Left lobe of liver (tissue), 2 donors: ENCODE measurements around the gene TSSK2. TPM values are rescaled to one million over a fixed set of nuclear protein-coding genes. Genes with fewer than 3 reads are reported as not detected.
"Not testable (repeated sequence)": the region's sequence is repeated elsewhere in the genome, so short reads cannot be mapped to it uniquely, and the experiment has no call there.

Source experiments
- ATAC-seq: fragments of 200-7000 bp; cut with Tn5 transposase; one replicate; pipeline ENCODE4 v1.9.1; 2020; ENCODE audit warnings: mild to moderate bottlenecking, moderate library complexity
- DNase-seq: peaks from one replicate; pipeline ENCODE4 v3.0.0-alpha.2; 2020; ENCODE audit warnings: low spot score
- total RNA-seq: library from RNA; stranded (reverse); gene quantifications from one replicate; pipeline ENCODE4 v1.2.1, GENCODE V29; 2021
- donor health status: DM: no; HTN: no; CAD: no; lungs with moderate emphysema.
- donor health status: DM: no; HTN: yes; CAD: no.

The TSSK2 gene
- total RNA-seq, 1 donor from 2014 or later, result not detected

DNA sequence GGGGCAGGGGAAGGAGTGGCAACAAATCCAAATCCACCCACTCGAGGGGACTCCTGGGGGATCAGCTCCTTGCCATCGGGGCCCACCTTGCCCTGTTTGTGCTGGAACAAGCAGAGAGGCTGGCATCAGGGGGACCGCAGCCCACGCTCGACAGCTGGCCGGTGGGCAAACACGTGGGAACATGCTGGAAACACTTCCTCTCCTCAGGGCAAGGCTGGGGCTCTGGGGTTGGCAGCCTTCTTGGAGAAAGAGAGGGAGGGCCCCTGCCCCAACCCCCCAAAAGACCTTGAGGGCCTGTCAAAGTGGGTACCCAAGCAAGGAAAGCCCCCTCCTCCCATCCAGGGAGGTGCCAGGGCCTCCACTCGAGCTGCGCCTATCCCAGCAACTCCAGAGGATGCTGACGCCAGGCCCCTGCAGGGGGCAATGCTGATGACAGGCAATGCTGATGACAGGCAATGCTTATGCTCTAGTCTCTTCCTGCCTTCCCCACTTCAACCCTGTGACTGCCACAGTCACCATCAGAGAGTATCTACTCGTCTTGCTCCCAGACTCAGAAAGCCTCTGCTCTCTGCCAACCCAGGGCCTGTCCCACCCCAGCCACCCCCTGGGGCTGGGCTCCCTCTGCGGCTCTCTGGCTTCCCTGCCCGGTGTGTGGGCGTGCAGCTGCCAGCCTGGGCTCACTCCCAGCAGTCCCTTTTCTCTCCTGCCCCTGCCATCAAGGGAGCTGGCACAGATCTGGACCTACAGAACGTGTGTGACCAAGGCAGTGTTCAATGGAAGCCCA lies 7.3 kb downstream of the TSSK2 start:
- ATAC-seq (no peak), DNase-seq (no peak)

DNA sequence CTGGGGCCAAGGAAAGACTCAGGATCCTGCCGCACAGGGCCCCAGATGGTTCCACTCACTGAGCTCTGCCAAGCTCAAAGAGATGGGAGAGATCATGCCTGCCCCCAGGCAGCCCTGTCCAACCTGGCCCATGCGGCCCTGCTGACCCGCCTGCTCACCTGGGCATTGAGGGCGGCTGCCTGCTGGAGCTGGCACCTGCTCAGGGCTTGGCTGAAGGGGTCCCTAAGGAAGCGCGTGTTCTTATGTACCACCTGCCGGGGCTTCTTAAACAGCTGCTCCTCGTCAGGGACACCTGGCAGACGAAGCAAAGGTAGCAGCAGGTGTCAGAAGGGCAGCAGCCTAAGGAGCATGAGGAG lies 7.9 kb downstream of the TSSK2 start:
- no peak for DNase-seq

DNA sequence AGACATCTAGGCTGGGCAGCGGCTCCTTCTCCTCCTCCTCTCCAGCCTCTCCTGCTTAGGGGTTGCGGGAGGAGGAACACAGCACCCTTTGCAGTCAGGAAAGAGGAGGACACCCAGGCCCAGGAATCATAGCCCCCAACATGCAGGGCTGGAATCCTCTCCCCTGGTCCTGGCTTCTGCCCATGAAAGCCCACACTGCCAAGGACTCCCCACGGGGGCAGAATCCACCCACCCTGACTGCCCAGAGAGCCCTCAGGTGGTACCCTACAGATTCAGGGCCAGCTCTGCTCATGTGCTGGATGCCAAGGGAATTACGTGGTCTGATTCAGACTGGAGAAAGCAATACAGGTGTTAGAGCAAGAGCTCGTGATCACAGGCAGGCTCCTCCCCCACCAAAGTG lies 8.9 kb downstream of the TSSK2 start:
- no peak for ATAC-seq
- no peak for DNase-seq

More for the DNA sequence above, 7.9 kb downstream of the TSSK2 start:
- ATAC-seq, result no peak

DNA sequence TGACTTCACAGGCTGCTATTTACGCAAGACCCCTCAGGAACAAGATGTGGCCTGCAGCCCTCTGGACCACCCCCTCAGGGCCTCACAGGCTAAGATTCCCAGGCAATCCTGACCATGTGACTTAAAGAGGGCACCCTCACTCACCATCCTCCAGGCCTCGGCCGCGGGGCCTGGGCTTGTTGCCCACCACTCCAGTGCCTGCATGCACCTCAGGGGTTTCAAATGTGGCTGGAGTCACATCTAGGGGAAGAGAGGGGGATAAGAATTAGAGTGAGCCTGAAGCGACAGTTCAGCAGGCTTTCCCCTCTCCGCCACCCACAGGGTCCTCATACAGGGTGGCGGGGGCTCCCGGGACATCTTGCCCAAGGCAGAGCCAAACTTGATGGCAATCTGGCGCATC lies 11.3 kb downstream of the TSSK2 start:
- ATAC-seq (no peak), DNase-seq (no peak)

DNA sequence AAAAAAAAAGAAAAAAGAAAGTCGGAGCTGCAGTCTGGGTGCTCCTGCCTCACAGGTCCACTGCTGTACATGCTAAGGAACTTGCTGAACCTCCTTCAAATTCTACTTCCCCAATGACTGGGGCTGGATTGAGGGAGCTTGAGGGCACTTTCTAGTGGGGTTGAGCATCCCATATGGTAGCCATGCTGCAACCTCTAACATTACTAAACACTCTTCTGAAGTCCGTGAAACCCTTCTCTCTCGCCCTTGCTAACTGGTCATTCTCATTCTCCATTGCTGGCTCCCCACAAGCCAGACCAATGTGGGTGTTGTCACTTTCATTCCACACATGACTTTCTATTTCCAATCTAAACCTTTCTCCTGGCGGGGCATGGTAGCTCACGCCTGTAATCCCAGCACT lies 12.1 kb downstream of the TSSK2 start:
- ATAC-seq (no peak), DNase-seq (no peak)

DNA sequence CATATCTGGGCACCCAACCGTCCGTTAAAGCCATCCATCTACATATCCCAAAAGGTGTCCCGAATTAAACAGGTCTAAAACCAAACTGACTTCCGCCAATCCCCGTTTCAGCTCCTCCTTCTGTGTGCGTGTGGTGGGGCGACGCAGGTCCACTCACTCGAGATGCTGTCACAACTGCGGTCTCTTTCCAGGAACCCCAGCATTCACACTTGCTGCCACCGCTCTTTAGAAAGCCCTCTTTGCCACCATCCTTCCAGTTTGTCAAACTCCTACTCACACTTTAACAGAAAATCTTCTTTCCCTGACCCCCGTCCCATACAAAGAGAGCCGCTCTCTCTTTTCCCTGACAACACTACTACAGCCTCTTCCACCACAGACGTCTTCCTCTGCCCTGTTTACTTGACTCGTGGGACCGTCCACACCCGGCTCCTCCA lies 12.9 kb downstream of the TSSK2 start:
- ATAC-seq (no peak), DNase-seq (no peak)

DNA sequence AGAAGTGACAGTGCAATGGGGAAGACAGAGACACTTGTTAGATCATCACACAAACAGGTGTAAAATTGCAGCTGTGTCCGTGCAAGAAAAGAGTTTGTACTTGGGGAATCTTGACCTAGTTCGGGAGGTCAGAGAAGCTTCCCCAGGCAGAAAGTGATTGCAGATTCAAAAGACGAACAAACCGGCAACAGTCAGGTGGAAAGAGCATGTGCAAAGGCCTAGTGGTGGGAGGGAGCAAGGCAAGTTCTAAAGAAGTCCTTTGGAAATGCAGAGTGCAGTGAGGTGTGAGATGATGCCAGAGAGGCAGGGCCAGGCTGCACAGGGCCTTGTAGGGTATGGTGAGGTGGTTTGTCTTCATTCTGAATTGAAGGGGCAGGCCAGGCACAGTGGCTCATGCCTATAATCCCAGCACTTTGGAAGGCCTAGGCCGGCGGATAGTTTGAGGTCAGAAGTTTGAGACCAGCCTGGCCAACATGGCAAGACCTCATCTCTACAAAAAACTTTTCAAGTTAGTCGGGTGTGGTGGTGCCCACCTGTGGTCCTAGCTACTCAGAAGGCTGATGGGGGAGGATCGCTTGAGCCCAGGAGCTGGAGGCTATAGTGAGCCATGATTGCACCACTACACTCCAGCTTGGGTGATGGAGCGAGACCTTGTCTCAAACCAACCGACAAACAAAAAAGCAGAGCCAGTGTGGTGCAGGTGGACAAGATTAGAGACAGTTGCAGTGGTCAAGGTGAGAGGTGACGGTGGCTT lies 15.3 kb downstream of the TSSK2 start:
- no peak for ATAC-seq
- DNase-seq, result no peak

DNA sequence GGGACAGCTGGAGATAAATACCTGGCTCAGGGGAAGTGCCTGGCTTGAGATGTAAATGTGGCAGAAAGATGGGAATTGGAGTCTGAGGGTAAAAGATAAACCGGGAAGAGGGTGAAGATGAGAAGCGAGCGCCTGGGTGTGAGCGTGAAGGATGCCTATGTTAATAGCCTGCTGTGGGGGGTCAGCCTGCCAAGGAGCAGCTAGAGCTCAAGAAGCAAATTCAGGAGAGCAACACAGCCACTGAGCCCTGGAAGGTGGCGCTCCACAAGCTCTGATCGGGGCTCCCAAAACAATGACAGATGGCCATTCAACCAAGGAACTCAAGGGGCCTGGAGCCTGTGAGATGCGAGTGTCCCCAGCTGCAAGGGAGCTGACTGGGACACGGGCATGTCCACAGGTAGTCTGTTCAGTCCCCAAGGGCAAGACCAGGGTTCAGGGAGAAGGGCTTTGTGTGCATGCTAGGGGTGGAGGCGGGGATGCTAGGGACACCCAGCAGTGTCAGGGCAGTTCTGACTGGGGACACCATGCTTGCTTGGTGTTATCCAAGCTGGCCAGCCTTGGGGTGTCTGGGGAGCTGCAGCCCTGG lies 16.2 kb downstream of the TSSK2 start:
- DNase-seq, result no peak
- no peak for ATAC-seq

DNA sequence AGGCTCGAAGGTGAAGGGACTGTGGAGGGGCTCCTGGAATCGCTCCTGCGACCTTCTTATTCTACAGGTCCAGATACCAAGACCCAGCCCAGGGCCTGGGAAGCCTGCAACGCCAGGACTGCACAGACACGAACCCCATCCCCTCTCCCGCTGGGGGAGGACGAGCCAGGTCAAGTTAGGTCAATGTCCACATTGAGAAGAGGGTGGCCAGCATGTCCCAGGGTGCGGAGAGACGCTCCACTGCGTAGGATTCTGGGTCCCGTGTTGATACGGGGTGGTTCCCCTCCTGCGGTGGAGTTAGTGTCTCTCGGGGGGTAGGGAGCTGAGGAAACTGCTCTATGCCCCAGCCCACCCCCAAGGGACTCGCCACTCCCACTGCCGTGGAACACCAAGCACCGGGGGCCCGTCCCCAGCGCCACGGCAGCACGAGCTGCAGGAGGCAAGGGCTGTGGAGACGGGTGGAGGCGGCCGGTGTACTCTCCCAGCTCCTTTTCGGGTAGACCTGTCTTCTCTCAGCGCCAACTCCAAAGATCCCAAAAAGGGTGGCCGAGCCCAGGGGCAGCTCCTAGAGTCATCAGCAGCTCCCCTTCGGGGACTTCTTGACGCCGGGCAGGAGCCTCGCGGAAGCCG lies 17.4 kb downstream of the TSSK2 start:
- ATAC-seq (no peak), DNase-seq (no peak)

DNA sequence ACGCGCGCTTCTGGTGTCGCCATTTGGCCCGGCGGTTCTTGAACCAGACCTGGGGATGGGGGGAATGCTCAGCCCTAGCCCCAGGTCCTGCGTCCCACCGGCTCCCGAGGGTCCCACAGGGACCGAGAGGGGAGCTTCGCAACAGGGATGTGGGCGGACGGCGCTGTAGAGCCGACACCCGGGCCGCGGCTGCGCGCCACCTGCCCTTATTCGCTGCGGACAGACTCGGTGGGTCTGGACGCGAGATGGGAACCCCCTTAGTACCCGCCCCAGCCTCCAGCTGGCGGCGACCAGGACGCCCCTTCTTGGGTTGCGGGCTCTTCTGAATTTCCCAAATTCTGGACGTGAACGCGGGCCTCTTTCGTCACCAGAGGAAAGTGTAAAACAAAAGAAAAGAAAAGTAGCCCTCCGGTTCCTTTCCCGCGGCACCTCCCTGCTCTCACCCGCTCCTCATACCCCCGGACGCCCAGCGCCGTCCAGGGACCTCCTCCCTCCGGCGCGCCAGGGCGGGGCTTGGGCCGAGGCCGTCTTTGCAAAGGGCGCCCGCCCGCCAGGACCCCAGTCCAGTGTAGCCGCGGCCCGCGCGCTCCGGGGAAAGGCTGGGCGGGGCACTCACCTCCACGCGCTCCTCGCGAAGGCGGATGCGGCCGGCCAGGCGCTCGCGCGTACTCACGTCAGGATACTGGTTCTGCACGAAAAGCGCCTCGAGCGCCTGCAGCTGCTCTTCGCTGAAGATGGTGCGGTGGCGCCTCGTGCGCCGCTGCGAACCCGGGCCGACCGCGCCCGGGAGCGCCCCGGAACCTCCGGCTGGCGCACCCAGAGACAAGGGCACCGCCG lies 18.2 kb downstream of the TSSK2 start:
- peak; percentile 38 for DNase-seq
- ATAC-seq, result no peak

DNA sequence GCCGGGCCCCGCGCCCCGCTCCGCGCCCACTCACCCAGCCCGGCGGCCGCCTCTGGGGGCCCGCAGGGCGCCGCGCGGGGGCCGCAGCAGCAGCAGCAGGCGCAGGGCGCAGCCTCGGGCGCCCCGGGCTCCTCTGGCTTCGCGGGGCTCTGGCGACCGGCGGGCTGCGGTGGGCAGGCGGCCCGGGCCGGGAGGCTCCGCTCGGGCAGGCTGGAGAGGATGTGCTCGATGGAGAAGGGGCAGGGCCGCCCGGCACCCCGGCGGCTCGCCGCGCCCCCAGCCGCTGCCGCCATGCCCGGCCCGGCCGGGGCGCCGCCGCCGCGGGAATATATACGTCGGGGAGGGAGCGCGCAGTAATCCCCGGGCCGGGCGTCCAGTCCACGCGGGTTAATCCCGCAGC lies 18.9 kb downstream of the TSSK2 start, which contains the start of gene GSC2:
Gene GSC2 (minus strand): TSS at position 302 of the 400 bp plus-strand sequence. CDS start 9 bp downstream, at position 293.
- ATAC-seq (no peak), DNase-seq (no peak)

DNA sequence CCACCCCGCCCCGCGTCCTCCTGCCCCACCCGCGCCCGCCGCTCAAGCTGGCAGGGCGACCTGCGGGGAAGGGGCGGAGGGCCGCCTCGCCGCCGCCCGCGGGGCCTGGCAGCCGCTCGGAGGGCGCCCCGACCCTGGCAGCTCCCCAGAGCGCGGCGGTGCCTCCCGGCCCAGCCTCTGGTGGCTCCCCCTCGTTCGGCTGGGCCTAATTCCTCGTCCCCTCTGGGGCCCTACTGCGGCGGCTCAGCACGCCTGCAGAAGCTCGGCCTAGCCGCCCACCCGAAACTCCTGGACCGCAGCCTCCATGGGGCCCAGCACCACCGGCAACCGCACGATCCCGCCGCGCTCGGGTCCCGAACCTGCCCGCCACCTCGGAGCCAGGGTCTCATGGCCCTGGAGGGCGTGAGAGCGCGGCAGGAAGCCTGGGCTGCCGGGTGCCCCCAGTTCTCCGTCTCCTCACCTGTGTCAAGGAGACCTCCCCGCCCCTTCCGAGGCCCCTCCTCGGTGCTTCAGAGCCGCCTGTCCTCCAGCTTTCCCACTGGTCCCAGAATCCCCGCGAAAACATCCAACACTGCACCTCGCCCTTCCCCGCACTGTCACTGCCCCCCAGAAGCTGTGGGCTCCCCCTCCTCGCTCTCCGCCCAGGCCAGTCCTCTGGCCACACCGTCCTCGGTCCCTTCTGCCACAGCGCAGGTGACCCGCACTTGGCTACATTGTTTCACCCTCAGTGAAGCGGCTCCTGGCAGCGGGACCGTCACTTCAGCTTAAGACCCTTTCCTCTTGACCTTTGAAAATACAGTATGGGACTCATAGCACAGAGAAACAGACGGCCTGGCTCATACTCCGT lies 19.6 kb downstream of the TSSK2 start:
- DNase-seq, result no peak
- no peak for ATAC-seq

DNA sequence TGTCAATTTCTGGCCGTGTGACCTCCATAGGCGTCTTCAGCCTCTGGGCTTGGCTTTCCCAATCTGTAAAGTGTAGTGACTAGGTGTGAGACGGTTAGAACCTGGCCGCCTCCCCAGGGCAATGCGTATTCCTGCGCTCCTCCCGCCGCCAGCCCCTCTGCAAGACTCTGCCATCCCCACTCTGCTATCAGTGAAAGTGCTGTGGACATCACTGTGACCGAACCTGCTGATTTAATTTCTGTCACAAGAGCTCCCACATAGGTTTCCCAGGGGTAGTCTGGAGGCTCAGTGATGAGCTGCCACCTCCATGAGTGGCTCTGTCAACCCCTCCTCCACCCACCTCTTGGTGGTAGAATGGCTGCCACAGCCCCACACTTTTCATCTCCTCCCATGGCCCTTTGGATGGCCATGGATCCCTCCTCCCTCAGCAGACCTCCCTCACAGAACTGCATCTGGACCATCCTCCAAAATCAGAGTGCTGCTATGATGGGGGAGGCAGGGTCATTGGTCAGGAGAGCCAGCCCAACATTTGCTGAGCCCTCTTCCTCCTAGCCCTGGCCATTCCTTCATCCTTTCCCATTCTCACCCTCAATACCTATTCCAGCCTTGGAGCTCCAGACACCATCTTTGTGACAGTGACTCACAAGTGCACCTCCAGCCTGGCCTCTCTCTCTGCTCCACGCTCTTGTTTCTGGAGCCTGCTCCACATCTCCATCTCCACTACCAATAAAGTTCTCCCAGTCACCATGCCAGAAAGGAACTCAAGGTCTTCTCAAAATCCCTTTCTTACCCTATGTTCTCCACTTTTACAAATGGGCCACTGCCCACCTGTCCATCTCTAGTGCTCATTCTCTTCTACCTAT lies 20.5 kb downstream of the TSSK2 start:
- no peak for DNase-seq

DNA sequence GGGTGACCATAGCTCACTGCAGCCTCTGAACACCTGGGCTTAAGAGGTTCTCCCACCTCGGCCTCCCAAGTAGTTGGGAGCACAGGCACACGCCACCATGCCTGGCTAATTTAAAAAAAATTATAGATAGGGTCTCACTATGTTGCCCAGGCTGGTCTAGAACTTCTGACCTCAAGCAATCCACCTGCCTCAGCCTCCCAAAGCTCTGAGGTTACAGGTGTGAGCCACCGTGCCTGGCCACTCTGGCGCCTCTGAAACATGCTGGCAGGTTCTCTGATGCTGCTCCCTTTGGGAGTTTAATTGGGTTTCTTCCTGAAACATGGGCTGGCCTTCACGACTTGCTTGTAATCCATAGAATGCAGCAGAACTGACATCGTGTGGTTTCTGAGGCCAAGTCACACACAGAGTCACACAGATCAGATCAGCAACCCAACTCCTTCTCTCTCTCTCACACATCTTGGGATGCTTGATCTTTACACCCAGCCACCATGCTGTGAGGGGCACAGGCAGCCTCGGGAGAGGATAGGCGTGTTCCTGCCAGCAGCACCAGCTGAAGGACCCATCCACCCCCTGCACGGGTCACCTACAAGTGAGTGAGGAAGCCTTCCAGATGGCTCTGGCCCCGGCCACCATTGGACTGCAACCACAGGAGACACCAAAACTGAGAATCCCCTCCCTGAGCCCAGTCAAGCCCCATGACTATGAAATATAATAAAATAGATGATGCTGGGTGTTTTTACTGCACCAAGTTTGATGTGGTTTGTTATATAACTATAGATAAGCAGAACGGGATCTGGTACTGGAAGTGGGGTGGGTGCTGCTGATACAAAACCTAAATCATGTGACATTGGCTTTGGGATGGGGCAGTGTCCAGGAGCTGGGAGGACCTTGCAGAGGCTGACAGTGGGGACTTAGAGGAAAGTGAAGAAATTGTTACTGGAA lies 22.1 kb downstream of the TSSK2 start:
- no peak for ATAC-seq
- DNase-seq, result no peak

More for the DNA sequence above, 20.5 kb downstream of the TSSK2 start:
- ATAC-seq, result no peak

DNA sequence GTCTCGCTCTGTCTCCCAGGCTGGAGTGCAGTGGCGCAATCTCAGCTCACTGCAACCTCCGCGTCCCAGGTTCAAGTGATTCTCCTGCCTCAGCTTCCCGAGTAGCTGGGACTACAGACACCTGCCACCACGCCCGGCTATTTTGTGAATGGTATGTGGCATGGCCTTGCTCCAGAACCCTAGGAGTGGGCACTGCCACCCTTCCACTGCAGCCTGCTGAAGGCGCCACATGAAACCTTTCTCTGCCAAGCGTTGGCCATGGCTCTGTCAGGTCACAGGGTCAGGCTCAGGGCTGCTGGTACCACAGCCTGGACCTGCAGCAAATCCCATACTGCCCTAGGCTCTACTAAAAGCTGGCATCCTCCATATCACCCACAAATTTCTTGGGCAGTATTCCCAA lies 25.0 kb downstream of the TSSK2 start:
- DNase-seq, ATAC-seq: not testable (repeated sequence)

DNA sequence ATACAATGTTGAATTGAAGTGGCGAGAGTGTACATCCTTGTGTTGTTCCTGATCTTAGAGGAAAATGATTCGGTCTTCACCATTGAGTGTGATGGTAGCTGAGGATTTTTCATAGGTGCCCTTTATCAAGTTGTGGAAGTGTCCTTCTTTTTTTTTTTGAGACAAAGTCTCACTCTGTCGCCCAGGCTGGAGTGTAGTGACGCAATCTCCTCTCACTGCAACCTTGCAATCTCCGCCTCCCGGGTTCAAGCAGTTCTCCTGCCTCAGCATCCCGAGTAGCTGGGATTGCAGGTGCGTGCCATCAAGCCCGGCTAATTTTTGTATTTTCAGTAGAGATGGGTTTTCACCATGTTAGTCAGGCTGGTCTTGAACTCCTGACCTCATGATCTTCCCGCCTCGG lies 27.5 kb downstream of the TSSK2 start:
- not testable (repeated sequence) for ATAC-seq, DNase-seq

DNA sequence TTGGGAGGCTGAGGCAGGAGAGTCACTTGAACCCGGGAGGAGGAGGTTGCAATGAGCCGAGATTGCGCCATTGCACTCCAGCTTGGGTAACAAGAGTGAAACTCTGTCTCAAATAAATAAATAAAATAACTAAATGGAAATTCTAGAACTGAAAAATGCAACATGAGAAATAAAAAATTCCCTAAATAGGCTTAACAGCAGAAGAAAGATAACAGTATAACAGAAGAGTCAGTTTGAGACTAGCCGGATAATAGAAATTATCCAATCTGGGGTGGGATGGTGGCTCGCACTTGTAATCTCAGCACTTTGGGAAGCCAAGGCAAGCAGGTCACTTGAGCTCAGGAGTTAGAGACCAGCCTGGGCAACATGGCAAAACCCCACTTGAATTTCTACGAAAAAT lies 33.3 kb downstream of the TSSK2 start:
- ATAC-seq (no peak), DNase-seq (no peak)
